Activated CD4-positive, alpha-beta T cell treated with anti-CD3 and anti-CD28 coated beads for 24 hours (primary cell): ENCODE data around the gene TSPO2.
A peak's percentile ranks its signal among the peaks of the same experiment; 100 is the strongest.
"Not testable (repeated sequence)": the region's sequence is repeated elsewhere in the genome, so short reads cannot be mapped to it uniquely, and the experiment has no call there.

Experiments used
- DNase-seq, 2 donors: peaks; one replicate each; pipeline ENCODE4 v3.0.0-alpha.2; 2020; ENCODE audit warnings: low read depth in 2 of 2

Gene TSPO2

GRCh38 chr6:41042226-41043055 is at the start of gene TSPO2:
Gene TSPO2, plus strand, starts transcription at chr6:41042467. Its CDS starts 519 bp downstream, at chr6:41042986.
- no peak for DNase-seq

- no peak for DNase-seq
These were observed 49.5 kb upstream of the TSPO2 start for GRCh38 chr6:40992746-40993145.

- no peak for DNase-seq
These were observed 45.6 kb upstream of the TSPO2 start for GRCh38 chr6:40996591-40997233.

GRCh38 chr6:40997234-40997957 is 44.9 kb upstream of the TSPO2 start:
- DNase-seq, result no peak

- no peak for DNase-seq
These were observed 43.6 kb upstream of the TSPO2 start for GRCh38 chr6:40998661-40999060.

GRCh38 chr6:40999569-40999968 is 42.7 kb upstream of the TSPO2 start:
- DNase-seq, result no peak

GRCh38 chr6:41000248-41000647 is 42.0 kb upstream of the TSPO2 start:
- DNase-seq, result no peak

GRCh38 chr6:41002168-41002567 is 40.1 kb upstream of the TSPO2 start:
- no peak for DNase-seq

- peak; percentile 34 to 46 for DNase-seq
These were observed 36.0 kb upstream of the TSPO2 start for GRCh38 chr6:41006217-41006616.

GRCh38 chr6:41006980-41007379 is 35.3 kb upstream of the TSPO2 start:
- DNase-seq, result not testable (repeated sequence)

GRCh38 chr6:41008011-41008410 is 34.3 kb upstream of the TSPO2 start:
- DNase-seq, result no peak

- no peak for DNase-seq
These were observed 32.6 kb upstream of the TSPO2 start for GRCh38 chr6:41009669-41010068.

GRCh38 chr6:41011673-41012072 is 30.6 kb upstream of the TSPO2 start:
- DNase-seq, result no peak

GRCh38 chr6:41013466-41014153 is 28.7 kb upstream of the TSPO2 start:
- DNase-seq, result no peak

GRCh38 chr6:41014780-41015179 is 27.5 kb upstream of the TSPO2 start:
- no peak for DNase-seq

GRCh38 chr6:41015860-41016259 is 26.4 kb upstream of the TSPO2 start:
- not testable (repeated sequence) for DNase-seq

- no peak for DNase-seq
These were observed 24.6 kb upstream of the TSPO2 start for GRCh38 chr6:41017663-41018062.

- no peak for DNase-seq
These were observed 20.4 kb upstream of the TSPO2 start for GRCh38 chr6:41021832-41022231.

GRCh38 chr6:41022294-41022693 is 20.0 kb upstream of the TSPO2 start:
- DNase-seq, result no peak

- no peak for DNase-seq
These were observed 19.2 kb upstream of the TSPO2 start for GRCh38 chr6:41023114-41023513.

- DNase-seq, result no peak
These were observed 16.2 kb upstream of the TSPO2 start for GRCh38 chr6:41025966-41026530.

GRCh38 chr6:41027241-41027640 is 15.0 kb upstream of the TSPO2 start:
- no peak for DNase-seq
